Measurements from ENCODE around the gene SLC25A3. TPM values are rescaled to one million over a fixed set of nuclear protein-coding genes. Genes with fewer than 3 reads are reported as not detected.
"Not testable (repeated sequence)": the region's sequence is repeated elsewhere in the genome, so short reads cannot be mapped to it uniquely, and the experiment has no call there.

Gene SLC25A3
- 306 TPM for total RNA-seq

DNA sequence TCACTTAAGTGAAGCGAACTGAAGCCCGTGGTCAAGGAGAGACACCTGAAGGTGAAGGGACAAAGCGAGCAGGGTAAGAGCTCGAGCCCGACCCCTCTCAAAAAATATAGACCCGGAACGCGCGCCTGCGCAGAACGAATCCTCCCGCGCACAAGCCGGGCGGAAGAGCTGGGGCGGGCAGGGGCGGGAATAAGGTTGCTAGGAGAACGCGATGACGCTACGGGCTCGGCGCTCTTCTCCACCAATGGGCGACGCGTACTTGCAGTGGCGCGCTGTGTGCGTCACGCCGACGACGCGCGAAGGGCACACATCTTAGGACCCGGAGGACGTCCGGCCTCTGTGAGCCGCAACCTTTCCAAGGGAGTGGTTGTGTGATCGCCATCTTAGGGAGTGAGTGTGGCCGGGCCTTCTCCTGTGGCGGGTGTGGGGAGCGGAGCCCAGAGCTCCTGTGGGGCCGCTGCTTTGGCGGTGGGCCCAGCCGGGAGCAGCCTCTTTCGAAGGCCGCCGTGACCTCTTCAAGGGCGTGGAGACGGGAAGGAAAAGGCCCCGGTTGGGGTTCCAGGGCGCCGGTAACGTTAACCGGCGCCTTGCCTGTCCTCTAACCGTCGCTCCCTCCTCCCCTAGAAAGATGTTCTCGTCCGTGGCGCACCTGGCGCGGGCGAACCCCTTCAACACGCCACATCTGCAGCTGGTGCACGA, at the start of gene SLC25A3:
SLC25A3 (plus strand) TSS at position 336 of the 699 bp plus-strand sequence; CDS start at position 629, 293 bp downstream.
- DNase-seq: peak; percentile 99

DNA sequence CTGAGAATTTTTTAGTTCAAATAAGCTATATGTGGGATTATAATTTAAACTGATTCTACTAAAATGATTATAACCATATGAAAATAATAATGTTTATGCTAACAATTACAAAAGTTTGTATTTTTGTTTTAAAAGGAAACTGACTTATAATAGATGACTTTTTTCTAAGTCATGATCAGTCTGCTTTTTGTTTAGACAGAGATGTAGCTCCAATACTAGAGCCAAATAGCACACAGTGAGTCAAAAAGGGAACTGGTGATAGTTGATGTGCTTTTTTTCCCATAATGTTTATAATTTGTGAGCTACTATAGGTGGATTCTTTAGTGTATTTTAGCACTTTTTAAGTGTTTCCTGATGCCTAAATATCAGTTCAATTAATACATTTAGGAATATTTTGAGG, 49.8 kb upstream of the SLC25A3 start:
- no peak for DNase-seq

DNA sequence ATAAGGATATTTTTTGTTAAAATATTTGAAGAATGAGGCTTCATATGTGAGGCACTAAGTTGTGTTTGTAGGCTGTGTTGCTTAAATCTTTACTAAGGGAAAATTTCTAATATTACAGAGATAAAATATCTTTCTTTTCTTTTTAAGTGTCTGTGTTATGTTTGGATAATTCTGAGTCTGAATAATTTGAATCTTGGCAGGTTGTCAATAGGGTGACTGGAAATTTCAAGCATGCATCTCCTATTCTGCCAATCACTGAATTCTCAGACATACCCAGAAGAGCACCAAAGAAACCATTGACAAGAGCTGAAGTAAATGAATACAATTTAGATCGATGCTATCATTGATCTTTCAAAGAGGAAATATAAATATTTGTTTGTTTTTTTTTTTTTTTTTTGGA, 48.7 kb upstream of the SLC25A3 start:
- DNase-seq: no peak

DNA sequence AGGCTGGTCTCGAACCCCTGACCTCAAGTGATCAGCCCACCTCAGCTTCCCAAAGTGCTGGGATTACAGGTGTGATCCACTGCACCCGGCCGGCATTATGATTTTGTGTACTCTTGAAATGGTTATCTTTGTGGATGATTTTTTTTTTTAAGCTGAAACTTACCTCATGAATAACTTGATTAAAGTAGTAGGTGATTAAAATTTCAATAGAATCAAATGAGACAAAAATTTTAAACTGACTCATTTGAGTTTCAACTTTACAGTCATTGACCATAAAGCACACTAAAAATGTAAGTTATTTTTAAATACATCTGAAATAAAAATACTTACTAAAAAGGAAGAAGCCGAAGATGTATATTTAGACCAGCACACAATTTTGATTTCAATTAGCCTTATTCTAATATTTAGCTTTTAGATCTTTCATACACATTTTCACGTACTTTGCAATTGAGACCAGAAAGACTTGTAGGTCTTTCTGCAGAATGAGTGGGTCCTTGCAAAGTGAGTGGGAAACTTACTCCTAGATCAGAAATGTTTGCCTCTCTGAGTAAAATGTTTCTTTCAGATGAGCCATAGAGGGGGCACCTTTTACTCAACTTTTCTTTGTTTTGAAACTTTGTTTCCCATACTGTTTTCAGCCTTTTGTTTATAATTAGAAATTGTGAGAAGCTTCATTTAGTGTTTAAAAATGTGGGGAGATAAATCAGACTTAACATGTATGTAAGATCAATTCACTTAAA, 43.9 kb upstream of the SLC25A3 start:
- no peak for DNase-seq

DNA sequence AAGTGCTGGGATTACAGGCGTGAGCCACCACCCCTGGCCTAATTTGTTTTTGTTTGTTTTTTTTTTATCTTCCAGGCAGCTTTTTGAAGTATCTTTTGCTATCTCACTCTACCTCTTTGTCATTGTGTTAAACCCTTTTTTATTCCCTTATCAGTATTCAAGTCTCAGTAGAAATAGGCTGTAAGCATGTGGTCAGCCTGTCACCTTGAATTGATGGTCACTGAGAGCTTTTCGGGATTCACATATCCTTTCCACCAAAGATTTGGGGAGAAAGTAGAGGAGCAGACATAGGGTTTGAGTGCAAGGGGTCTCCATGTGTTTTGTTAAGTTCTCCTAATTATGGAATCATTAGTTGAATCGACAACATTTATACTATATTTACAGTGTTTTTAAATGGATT, 41.7 kb upstream of the SLC25A3 start:
- no peak for DNase-seq

DNA sequence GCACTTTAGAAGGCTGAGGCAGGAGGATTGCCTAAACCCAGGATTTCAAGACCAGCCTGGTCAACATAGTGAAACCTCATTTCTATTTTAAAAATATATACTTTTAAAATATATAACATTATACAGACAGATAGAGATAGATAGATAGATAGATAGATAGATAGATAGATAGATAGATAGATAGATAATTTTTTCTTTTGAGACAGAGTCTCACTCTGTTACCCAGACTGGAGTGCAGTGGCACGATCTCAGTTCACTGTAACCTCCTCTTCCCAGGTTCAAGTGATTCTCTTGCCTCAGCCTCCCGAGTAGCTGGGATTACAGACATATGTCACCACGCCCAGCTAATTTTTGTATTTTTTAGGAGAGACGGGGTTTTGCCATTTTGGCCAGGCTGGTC, 35.4 kb upstream of the SLC25A3 start:
- not testable (repeated sequence) for DNase-seq

DNA sequence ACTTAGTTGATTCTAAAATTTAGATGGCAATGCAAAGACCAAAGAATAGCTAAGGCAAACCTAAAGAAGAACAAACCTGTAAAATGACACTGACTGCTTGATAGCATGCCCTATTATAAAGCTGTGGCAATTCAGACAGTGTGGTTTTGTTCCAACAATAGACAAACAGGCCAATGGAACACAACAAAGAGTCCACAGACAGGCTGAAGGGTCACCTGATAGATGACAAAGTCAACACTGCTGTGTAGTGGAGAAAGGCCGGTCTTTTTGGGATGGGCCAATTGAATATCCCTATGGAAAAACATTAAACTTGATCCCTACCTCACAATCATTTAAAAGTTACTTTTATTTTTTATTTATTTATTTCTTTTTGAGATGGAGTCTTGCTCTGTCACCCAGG, 33.8 kb upstream of the SLC25A3 start:
- DNase-seq: no peak

DNA sequence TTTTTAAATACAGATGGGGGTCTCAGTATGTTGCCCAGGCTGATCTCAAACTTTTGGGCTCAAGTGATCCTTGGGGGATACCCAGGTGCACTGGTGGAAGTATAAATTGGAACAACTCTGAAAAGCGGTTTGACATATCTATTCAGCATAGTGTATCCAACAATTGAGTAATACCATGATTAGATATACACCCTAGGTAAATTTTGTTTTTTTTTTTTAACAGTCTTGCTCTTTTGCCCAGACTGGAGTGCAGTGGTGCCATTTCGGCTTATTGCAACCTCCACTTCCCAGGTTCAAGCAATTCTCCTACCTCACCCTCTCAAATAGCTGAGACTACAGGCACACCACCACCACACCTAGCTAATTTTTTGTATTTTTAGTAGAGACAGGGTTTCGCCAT, 31.6 kb upstream of the SLC25A3 start:
- no peak for DNase-seq

DNA sequence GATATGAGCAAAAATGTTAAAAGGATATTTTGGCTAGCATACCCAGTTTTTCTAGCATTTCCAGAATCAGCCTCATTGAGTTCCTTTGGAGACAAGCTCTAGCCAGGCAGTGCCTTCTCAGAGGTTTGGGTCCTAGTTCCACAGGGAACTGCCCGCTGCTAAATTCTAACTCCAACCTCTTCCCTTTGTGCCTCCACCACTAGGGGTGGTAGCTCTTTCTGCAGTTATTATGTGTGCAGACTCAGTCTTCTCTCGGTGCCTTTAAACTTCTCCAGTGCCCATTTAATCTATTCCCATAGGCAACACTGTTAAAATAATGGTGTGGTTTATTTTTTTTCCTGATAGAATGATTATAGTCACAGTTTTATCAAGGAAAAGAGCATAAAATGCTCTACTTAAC, 21.5 kb upstream of the SLC25A3 start:
- no peak for DNase-seq

DNA sequence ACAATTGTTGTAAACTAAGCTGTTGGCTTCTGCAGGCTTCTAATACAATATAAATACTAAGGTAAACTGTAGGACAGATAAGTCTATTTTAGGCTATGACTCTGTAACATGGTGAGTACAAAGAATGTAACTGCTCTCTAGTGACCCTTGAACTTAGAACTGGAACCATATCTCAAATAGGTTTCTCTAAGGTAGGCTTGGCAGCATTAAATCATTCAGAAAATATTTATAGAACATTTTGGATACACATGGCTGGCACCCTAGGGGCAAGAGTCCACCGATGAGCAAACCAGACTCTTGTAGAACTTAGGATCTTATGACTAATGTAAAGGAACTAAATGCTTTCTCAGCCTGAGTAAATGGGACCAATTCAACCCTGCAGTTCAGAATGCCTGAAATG, 19.4 kb upstream of the SLC25A3 start:
- no peak for DNase-seq

DNA sequence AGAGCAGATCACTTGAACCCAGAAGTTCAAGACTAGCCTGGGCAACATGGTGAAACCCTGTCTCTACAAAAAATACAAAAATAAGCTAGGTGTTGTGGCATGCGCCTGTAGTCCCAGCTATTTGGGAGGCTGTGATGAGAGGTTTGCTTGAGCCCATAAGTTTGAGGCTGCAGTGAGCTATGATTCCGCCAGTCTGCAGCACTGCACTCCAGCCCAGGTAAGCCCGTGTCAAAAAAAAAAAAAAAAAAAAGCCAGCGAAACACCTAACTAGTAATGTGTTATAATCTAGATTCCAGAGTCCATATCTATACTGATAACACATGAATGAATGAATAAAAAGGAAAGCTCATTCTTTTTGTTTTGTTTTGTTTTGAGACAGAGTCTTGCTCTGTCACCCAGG, 18.5 kb upstream of the SLC25A3 start:
- no peak for DNase-seq

DNA sequence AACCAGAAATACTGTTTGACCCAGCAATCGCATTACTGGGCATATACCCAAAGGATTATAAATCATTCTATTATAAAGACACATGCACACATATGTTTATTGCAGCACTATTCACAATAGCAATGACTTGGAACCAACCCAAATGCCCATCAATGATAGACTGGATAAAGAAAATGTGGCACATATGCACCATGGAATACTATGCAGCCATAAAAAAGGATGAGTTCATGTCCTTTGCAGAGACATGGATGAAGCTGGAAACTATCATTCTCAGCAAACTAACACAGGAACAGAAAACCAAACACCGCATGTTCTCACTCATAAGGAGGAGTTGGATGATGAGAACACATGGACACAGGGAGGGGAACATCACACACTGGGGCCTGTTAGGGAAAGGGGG, 16.7 kb upstream of the SLC25A3 start:
- not testable (repeated sequence) for DNase-seq

DNA sequence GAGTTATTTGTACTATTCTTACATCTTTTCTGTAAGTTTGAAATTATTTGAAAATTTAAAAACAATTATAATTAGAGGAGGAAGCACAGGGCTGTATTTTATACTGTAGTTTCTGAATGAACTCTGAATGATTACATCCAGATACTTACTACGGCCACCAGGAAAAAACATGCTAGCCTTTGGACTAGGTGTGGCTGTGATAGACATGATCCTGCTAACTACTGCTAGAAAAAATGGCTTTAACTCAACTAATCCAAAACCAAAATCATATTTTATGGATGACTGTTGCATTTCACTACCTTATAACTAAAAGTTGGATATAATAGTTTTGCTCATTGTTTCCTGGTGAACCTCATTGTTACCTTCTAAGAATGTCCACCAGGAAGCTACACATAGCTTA, 15.1 kb upstream of the SLC25A3 start:
- DNase-seq: no peak

DNA sequence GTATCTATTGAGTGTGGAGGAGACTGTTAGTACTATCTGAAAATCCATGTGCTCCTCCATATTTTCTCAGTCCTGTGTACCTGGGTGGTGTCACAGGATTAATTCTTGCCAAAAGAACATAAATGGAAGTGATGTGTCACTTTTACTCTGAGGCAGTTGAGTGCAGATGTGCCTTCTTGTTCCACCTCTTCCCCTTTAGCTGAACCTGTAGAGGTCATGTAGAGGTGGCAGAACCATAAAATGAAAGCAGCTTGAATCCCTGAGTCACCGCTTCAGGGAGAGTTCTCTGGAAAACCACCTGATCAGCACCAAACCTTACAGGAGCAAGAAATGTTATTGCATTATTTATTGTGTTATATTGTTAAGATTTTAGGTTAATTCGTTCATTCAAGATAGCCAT, 14.7 kb upstream of the SLC25A3 start:
- DNase-seq: no peak

DNA sequence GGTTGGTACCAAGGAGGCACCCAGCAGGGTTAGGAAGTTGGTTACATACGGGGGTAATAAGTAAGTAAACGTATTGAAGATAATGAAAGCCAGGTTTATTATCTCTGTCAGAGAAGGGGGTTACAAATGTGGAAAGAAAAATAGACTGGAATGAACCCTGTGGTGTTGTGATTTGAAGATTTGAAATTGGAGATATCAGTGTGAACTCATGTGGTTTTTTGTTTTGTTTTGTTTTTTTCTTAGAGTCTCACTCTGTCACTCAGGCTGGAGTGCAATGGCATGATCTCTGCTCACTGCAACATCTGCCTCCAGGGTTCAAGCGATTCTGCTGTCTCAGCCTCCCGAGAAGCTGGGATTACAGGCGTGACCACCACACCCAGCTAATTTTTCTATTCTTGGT, 14.1 kb upstream of the SLC25A3 start:
- no peak for DNase-seq

DNA sequence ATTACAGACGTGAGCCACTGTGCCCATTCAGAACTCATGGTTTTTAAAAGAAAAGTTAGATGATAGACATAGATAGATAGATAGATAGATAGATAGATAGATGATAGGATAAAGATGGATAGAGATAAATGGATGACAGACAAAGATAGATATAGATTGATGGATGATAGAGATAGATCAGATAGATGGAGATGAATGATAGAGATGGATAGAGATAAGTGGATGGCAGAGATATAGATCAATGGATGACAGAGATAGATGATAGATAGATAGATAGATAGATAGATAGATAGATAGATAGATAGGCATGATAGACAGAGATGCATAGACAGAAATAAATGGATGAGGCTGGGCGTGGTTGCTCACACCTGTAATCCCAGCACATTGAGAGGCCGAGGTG, 13.7 kb upstream of the SLC25A3 start:
- DNase-seq: no peak

DNA sequence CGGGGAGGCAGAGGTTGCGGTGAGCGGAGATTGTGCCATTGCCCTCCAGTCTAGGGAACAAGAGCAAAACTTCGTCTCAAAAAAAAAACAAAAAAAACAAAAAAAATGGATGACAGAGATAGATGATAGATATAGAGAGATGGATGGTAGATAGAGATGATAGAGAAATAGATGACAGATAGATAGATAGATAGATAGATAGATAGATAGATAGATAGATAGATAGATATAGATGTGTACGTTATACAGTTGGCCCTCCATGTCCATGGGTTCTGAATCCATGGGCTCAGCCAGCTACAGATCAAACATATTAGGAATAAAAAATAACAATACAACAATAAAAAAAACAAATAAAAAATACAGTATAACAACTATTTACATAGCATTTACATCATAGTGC, 12.8 kb upstream of the SLC25A3 start:
- no peak for DNase-seq

DNA sequence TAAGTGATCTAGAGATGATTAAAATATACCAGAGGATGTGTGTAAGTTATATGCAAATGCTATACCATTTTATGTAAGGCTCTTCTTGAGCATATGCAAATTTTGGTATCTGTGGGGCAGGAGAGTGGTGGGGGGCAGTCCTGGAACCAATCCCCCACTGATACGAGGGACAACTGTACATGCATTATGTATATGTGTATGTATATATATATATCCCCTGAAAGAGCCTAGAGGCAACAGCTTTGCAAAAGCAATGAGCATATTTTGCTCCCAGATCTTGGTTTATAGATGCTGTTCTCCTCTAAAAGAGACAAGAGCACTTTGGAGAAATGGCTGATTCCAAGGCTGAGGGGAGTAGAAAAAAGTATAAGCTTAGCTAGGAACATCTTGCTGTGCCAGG, 12.4 kb upstream of the SLC25A3 start:
- DNase-seq: no peak

DNA sequence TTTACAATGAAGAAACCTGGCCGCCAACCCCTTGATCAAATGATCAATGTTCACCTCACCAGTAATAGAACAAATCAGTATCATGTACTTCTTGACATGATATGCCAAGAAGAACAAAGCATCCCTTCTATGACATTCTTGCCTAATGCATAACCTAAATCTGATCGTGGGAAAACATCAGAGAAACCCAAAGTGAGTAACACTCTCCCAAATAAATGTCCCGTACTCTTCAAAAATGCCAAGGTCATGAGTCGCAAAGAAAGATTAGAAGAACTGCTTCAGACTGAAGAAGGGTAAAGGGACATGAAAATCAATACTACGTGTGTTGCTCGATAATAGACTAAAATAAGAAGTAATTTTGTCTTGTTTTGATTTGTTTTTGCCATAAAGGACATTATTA, 11.4 kb upstream of the SLC25A3 start:
- no peak for DNase-seq

DNA sequence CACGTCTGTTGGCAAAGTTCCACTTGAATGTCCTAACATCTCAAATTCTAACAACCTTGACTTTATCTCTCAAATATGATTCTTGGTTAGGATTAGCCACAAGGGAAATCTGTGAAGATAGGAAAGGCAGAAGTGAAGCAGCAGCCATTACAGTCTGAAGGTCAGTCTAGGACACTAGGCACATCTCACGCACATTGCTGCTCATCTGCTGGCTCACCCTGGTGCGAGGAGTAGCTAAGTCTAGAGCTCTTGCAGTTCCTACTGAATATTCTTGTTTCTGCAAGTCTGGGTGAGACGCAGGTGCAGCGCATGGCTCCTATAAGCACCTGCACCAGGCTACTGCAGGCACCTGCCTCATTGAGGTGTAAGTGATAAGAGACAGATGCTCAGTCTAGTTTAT, 6.4 kb upstream of the SLC25A3 start:
- DNase-seq: no peak

DNA sequence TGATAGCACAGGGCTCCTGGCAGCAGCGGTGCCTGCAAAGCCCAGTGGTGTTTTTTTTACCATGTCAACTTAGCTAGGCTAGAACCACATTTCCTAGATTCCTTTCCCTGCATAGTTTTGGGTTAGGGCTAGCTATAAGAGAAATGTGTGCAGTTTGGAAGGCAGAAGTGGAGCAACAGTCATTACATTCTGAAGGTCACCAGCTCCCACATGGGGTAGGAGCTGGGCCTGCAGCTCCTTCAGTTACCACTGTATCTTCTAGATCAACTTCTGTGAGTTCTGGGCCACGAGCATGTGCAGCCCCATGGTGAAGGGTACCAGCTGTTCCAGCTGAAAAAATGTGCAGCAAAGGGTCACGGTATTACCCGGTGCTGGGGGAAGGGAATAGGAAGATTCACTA, 2.3 kb upstream of the SLC25A3 start:
- no peak for DNase-seq

DNA sequence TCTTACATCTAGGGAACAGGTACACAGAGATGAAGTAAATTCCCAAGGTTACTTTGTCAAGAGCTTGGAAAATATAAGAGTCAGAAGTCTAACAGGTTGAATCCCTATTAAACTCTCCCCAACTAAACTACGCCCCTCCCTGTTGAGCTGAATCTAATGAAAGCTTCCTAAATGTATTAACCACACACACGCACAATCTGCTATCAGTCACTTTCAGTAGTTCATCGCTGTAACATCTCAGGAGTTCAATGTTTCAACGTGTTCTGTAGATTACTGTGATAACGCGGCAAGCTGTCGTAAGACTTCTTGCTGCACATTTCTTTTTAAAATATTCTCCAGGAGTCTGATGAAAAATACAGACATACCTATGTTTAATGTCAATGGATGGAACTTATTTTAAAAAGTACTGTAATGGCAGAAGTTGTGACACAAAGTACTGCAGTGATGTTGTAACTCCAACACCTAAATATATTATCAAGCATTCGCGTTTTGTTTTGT, 612 bp upstream of the SLC25A3 start:
- DNase-seq: no peak

DNA sequence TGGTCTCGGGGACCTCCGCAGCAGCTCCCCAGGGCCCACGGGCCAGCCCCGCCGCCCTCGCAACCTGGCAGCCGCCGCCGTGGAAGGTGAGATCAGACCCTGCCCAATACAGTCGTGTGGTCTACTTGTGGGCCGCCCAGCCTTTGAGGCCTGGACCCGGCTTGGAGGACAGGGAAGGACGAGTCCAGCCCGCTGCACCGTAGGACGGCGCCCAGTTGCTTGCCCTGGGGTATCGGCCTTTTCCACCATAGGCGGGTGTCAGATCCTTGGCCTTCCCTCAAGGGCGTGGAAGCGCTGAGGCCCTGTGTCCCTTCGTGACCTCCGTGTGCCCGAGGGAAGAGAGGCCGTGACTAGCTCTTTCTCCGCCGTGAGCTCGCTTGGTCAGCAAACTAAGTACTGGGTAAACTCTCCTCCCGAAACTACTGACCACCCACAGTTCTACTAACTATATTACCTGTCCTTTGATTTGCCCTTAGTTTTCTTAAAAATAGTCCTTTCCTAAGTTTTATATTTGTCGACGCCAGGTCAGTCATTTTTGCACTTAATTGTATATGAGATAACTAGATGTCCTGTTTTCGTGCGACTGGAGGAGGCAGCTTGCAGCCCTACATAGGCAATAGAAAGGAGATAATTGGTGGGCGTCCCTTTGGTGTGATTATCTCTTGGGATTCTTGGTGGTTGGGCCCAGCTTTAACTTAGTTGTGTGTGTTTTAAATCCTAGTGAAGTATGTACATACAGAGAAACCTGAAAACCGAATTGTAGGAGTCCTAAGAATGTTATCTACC, 757 bp downstream of the SLC25A3 start:
- DNase-seq: peak; percentile 20

All from skin of body (tissue), 2 donors.